ENCODE results near the gene WNT9A.

Gene WNT9A

GRCh38 chr1:227955808-227956207 lies 8.1 kb upstream of the WNT9A start:
- H3K4me3 Mint-ChIP-seq, result no peak overlapping the region
- no peak for TF ChIP-seq CTCF (IDR thresholded peaks at IDR 0.05)
- DNase-seq, result no peak
- H3K27me3 Mint-ChIP-seq (ENCODE audit: low read depth, poor library complexity), result peaks cover 38% of the 10 kb centered on the region
- H3K4me1 Mint-ChIP-seq, result peaks cover 11% of the 10 kb centered on the region
- H3K9me3 Mint-ChIP-seq, result peaks cover 33% of the 10 kb centered on the region
- H3K27ac Mint-ChIP-seq, result no peak overlapping the region
- H3K36me3 Mint-ChIP-seq (ENCODE audit: low read depth), result no peaks in the 10 kb centered on the region

- H3K27ac Mint-ChIP-seq, result no peak overlapping the region
- peaks cover 46% of the 10 kb centered on the region for H3K27me3 Mint-ChIP-seq (ENCODE audit: low read depth, poor library complexity)
- no peaks in the 10 kb centered on the region for H3K36me3 Mint-ChIP-seq (ENCODE audit: low read depth)
- no peak overlapping the region for H3K4me3 Mint-ChIP-seq
- H3K4me1 Mint-ChIP-seq, result peaks cover 10% of the 10 kb centered on the region
- peaks cover 33% of the 10 kb centered on the region for H3K9me3 Mint-ChIP-seq
- no peak for DNase-seq
- TF ChIP-seq CTCF (IDR thresholded peaks at IDR 0.05), result no peak
Measured at GRCh38 chr1:227954163-227954850, 6.6 kb upstream of the WNT9A start.

- H3K4me3 Mint-ChIP-seq, result no peak overlapping the region
- H3K9me3 Mint-ChIP-seq, result peaks cover 33% of the 10 kb centered on the region
- DNase-seq, result no peak
- no peaks in the 10 kb centered on the region for H3K36me3 Mint-ChIP-seq (ENCODE audit: low read depth)
- peaks cover 16% of the 10 kb centered on the region for H3K4me1 Mint-ChIP-seq
- peak overlapping the region; percentile 8 for H3K27ac Mint-ChIP-seq
- TF ChIP-seq CTCF (IDR thresholded peaks at IDR 0.05), result no peak
- peaks cover 54% of the 10 kb centered on the region for H3K27me3 Mint-ChIP-seq (ENCODE audit: low read depth, poor library complexity)
Measured at GRCh38 chr1:227953022-227953412, 5.3 kb upstream of the WNT9A start.

- Mint-ChIP-seq H3K36me3 (ENCODE audit: low read depth) (no peaks in the 10 kb centered on the region), H3K27ac (peak overlapping the region; percentile 8), H3K9me3 (peaks cover 29% of the 10 kb centered on the region), H3K4me3 (no peak overlapping the region), H3K27me3 (ENCODE audit: low read depth, poor library complexity) (peaks cover 51% of the 10 kb centered on the region), H3K4me1 (peaks cover 16% of the 10 kb centered on the region)
- TF ChIP-seq CTCF (IDR thresholded peaks at IDR 0.05), result no peak
- no peak for DNase-seq
Measured at GRCh38 chr1:227952374-227953021, 4.8 kb upstream of the WNT9A start.

GRCh38 chr1:227951624-227952373 lies 4.1 kb upstream of the WNT9A start:
- no peak for DNase-seq
- H3K4me1 Mint-ChIP-seq, result peaks cover 16% of the 10 kb centered on the region
- no peaks in the 10 kb centered on the region for H3K36me3 Mint-ChIP-seq (ENCODE audit: low read depth)
- H3K9me3 Mint-ChIP-seq, result peaks cover 29% of the 10 kb centered on the region
- H3K27me3 Mint-ChIP-seq (ENCODE audit: low read depth, poor library complexity), result peaks cover 54% of the 10 kb centered on the region
- H3K27ac Mint-ChIP-seq, result no peak overlapping the region
- no peak for TF ChIP-seq CTCF (IDR thresholded peaks at IDR 0.05)
- no peak overlapping the region for H3K4me3 Mint-ChIP-seq
